K562 (cell line): ENCODE data around the gene MND1. TPM values are rescaled to one million over a fixed set of nuclear protein-coding genes. Genes with fewer than 3 reads are reported as not detected.

Experiments used
- ATF1 ChIP-seq, 2 experiments: fragments of 450-650 bp in 1 of 2; IDR thresholded peaks; 2 replicates each; pipeline ENCODE4 v1.6.1; 2016; ENCODE audit warnings: missing compliant biosample characterization in 1 of 2, missing genetic modification characterization in 1 of 2
- ATF7 ChIP-seq: fragments of 450-650 bp; IDR thresholded peaks from 2 replicates; pipeline ENCODE4 v1.7.1; 2014; ENCODE audit warnings: mild to moderate bottlenecking, moderate library complexity
- EGR1 ChIP-seq: fragments of 450-650 bp; conservative IDR thresholded peaks from 2 replicates; pipeline ENCODE4 v1.6.1; 2017; ENCODE audit warnings: mild to moderate bottlenecking
- HMGN3 ChIP-seq: IDR thresholded peaks from 2 replicates; pipeline ENCODE4 v1.6.1; 2011; ENCODE audit warnings: borderline replicate concordance, low read depth, mild to moderate bottlenecking, mixed read lengths, low read length; ENCODE audit not compliant: insufficient read length; ENCODE audit errors: extremely low read depth
- MLX ChIP-seq, 2 experiments: fragments of 450-650 bp in 1 of 2; sonication (generic) in 1 of 2; formaldehyde crosslinking; conservative IDR thresholded peaks; 2 replicates each; pipeline versions ENCODE4 v1.4.0 to v1.8.1; 2020 to 2022; ENCODE audit warnings: mild to moderate bottlenecking in 1 of 2, missing genetic modification reagents in 1 of 2
- MXI1 ChIP-seq: IDR thresholded peaks from 2 replicates; pipeline ENCODE4 v1.6.1; 2011; ENCODE audit warnings: low read depth, mild to moderate bottlenecking, improper control_type of control experiment, low read length
- NR1H2 ChIP-seq: sonication (generic); formaldehyde crosslinking; IDR thresholded peaks from 2 replicates; pipeline ENCODE4 v1.4.0; 2020; ENCODE audit warnings: mild to moderate bottlenecking, missing genetic modification reagents
- RBM14 ChIP-seq: fragments of 200-400 bp; formaldehyde crosslinking; IDR thresholded peaks from 2 replicates; pipeline ENCODE4 v1.6.1; 2018; ENCODE audit warnings: low read depth, mild to moderate bottlenecking, low read length, moderate library complexity, borderline replicate concordance; ENCODE audit not compliant: insufficient read depth
- RCOR1 ChIP-seq, 2 experiments: IDR thresholded peaks; 2 replicates each; pipeline ENCODE4 v1.6.1; 2012; ENCODE audit warnings: low read depth in 2 of 2, low read length in 2 of 2, borderline replicate concordance in 1 of 2, improper control_type of control experiment in 1 of 2
- SAP30 ChIP-seq: fragments of 200-600 bp; sonication (generic); IDR thresholded peaks from 2 replicates; pipeline ENCODE4 v1.6.1; 2012; ENCODE audit warnings: borderline replicate concordance, low read depth, mild to moderate bottlenecking, moderate library complexity, low read length, control low read depth, inconsistent platforms; ENCODE audit not compliant: insufficient read depth, poor library complexity, severe bottlenecking
- SIN3A ChIP-seq, 2 experiments: fragments of 150-350 bp in 1 of 2; IDR thresholded peaks; 2 replicates each; pipeline ENCODE4 v1.6.1; 2011 to 2016; ENCODE audit warnings: borderline replicate concordance in 2 of 2, low read depth in 2 of 2, low read length in 2 of 2, mild to moderate bottlenecking in 2 of 2, moderate library complexity in 2 of 2; ENCODE audit not compliant: control insufficient read depth in 1 of 2
- TFAP4 ChIP-seq: sonication (generic); formaldehyde crosslinking; IDR thresholded peaks from 2 replicates; pipeline ENCODE4 v1.8.0; 2022; ENCODE audit warnings: missing genetic modification reagents, mild to moderate bottlenecking, moderate library complexity, borderline replicate concordance
- TRIM24 ChIP-seq, 2 experiments: fragments of 450-650 bp; IDR thresholded peaks; 2 replicates each; pipeline ENCODE4 v1.6.1; 2016
- VEZF1 ChIP-seq: fragments of 200-800 bp; sonication (Bioruptor generic); IDR thresholded peaks from 2 replicates; pipeline ENCODE4 v1.6.1; 2017; ENCODE audit warnings: missing genetic modification characterization, missing compliant biosample characterization
- ZFX ChIP-seq: sonication (generic); formaldehyde crosslinking; IDR thresholded peaks from 2 replicates; pipeline ENCODE4 v1.8.0; 2022; ENCODE audit warnings: mild to moderate bottlenecking, missing genetic modification reagents, moderate library complexity
- ZNF592 ChIP-seq: fragments of 450-650 bp; IDR thresholded peaks from 2 replicates; pipeline ENCODE4 v1.6.1; 2017; ENCODE audit warnings: antibody characterized with exemption, mild to moderate bottlenecking
- ZNF766 ChIP-seq: fragments of 200-800 bp; sonication (Bioruptor generic); conservative IDR thresholded peaks from 2 replicates; pipeline ENCODE4 v1.6.1; 2016; ENCODE audit warnings: missing genetic modification characterization, missing compliant biosample characterization
- polyA plus RNA-seq, 8 experiments: library from polyadenylated mRNA; depleted of rRNA in 4 of 8; stranded (reverse) in 5 of 8; unstranded in 3 of 8; fragments of >200 nt; fragmentation: Nextera tagmentation in 2 of 8; fragmentation: Illumina TruSeq in 1 of 8; extraction: Ambion mirVana in 2 of 8; extraction: Trizol in 1 of 8; gene quantifications; 2 replicates each; pipeline versions ENCODE4 v1.2.1 to v1.2.3, GENCODE V29; 2011 to 2014; ENCODE audit warnings: inconsistent platforms in 1 of 8, missing spikeins in 1 of 8
- total RNA-seq, 7 experiments: library from RNA; depleted of rRNA in 6 of 7; stranded (reverse); fragments of >200 nt in 6 of 7; fragmentation: Illumina TruSeq in 2 of 7; extraction: Trizol in 2 of 7; gene quantifications; 2 replicates each; pipeline versions ENCODE4 v1.2.1 to v1.2.3, GENCODE V29; 2011 to 2021; ENCODE audit warnings: low replicate concordance in 1 of 7

MND1 gene
- total and polyA plus RNA-seq, 9 of the 15 experiments (the other 6 are each of a cell fraction or from before 2014, with no cell fraction given): 35.3 to 94.1 (median 59.9) TPM

- TF ChIP-seq TFAP4 (CRISPR knock-in tag) (peak; percentile 67), ZNF766 (CRISPR knock-in tag) (peak; percentile 12; the same call in 1 of the 2 replicates), VEZF1 (CRISPR knock-in tag) (peak; percentile 80), ATF1 (CRISPR knock-in tag; IDR thresholded peaks at IDR 0.05) (no peak), ATF1 (tag; IDR thresholded peaks at IDR 0.05) (peak; percentile 83), SAP30 (peak; percentile 99), NR1H2 (peak; percentile 86; the same call in 1 of the 2 replicates), RCOR1 (IDR thresholded peaks at IDR 0.05; ENCODE audit: borderline replicate concordance in 1 of 2, low read depth in 2 of 2, low read length in 2 of 2) (peak in 1 of 2 experiments; percentile 61; a peak in 2 of 4 replicates), ZNF592 (0 out of 2 replicates have a peak, but pooled peaks have one; percentile 34), SIN3A (IDR thresholded peaks at IDR 0.05; ENCODE audit: borderline replicate concordance in 2 of 2, control insufficient read depth in 1 of 2, low read depth in 2 of 2, low read length in 2 of 2) (peak in 1 of 2 experiments; percentile 69; a peak in 2 of 4 replicates), HMGN3 (peak; percentile 83), EGR1 (peak; percentile 95), ZFX (CRISPR knock-in tag) (peak; percentile 98), MLX (CRISPR knock-in tag; conservative IDR thresholded peaks at IDR 0.05) (no peak), RBM14 (peak; percentile 91; the same call in 1 of the 2 replicates), ATF7 (0 out of 2 replicates have a peak, but pooled peaks have one; percentile 24), TRIM24 (IDR thresholded peaks at IDR 0.05) (peak; percentile 42 to 59; a peak in 2 of 4 replicates), MXI1 (no peak; the same call in 1 of the 2 replicates)
These were observed at the start of gene MND1 (continued) for GRCh38 chr4:153344131-153345011.
